Liver (tissue), 9 donors: ENCODE results near the gene ATP13A1. TPM values are rescaled to one million over a fixed set of nuclear protein-coding genes. Genes with fewer than 3 reads are reported as not detected.
"Not testable (repeated sequence)": the region's sequence is repeated elsewhere in the genome, so short reads cannot be mapped to it uniquely, and the experiment has no call there.

Experiments
- DNase-seq: peaks from one replicate; pipeline ENCODE4 v3.0.0-alpha.2; 2017; ENCODE audit warnings: low spot score
- H3K27ac ChIP-seq, 2 donors: one replicate each; pipeline ENCODE4 v1.7.0; 2013; ENCODE audit warnings: inconsistent platforms in 2 of 2, low read length in 2 of 2, control low read depth in 1 of 2, low read depth in 1 of 2, mild to moderate bottlenecking in 1 of 2
- H3K27me3 ChIP-seq, 4 donors: one replicate each; pipeline versions ENCODE4 v1.6.1 to v1.7.0; 2013; ENCODE audit warnings: low read length in 3 of 4, inconsistent platforms in 1 of 4, mild to moderate bottlenecking in 1 of 4, moderate library complexity in 1 of 4; ENCODE audit not compliant: control insufficient read depth in 4 of 4, insufficient read depth in 4 of 4
- H3K36me3 ChIP-seq, 4 donors: one replicate each; pipeline versions ENCODE4 v1.6.1 to v1.7.0; 2013; ENCODE audit warnings: low read length in 3 of 4, mild to moderate bottlenecking in 3 of 4, low read depth in 1 of 4, moderate library complexity in 1 of 4; ENCODE audit not compliant: control insufficient read depth in 4 of 4, insufficient read depth in 3 of 4
- H3K4me1 ChIP-seq, 4 donors: one replicate each; pipeline versions ENCODE4 v1.6.1 to v1.7.0; 2013; ENCODE audit warnings: low read length in 3 of 4, mild to moderate bottlenecking in 3 of 4, moderate library complexity in 1 of 4; ENCODE audit not compliant: control insufficient read depth in 4 of 4, insufficient read depth in 4 of 4
- H3K4me3 ChIP-seq, 3 donors: one replicate each; pipeline versions ENCODE4 v1.6.1 to v1.7.0; 2013; ENCODE audit warnings: low read length in 3 of 3, control low read depth in 1 of 3, low read depth in 1 of 3, mild to moderate bottlenecking in 1 of 3
- H3K9ac ChIP-seq, 2 donors: one replicate each; pipeline ENCODE4 v1.7.0; 2013; ENCODE audit warnings: low read length in 2 of 2, mild to moderate bottlenecking in 2 of 2, moderate library complexity in 2 of 2, control low read depth in 1 of 2, low read depth in 1 of 2
- H3K9me3 ChIP-seq, 4 donors: one replicate each; pipeline versions ENCODE4 v1.6.1 to v1.7.0; 2013; ENCODE audit warnings: low read length in 3 of 4; ENCODE audit not compliant: control insufficient read depth in 4 of 4
- ATF3 ChIP-seq: IDR thresholded peaks from 2 replicates; pipeline ENCODE4 v1.6.1; 2016; ENCODE audit warnings: antibody characterized with exemption
- CTCF ChIP-seq: fragments of 150-350 bp; IDR thresholded peaks from 2 replicates; pipeline ENCODE4 v1.5.1; 2017; ENCODE audit warnings: improper control_type of control experiment, low read depth, low read length; ENCODE audit not compliant: missing input control
- EGR1 ChIP-seq, 2 donors: IDR thresholded peaks; 2 replicates each; pipeline ENCODE4 v1.6.1; 2016 to 2018; ENCODE audit warnings: antibody characterized with exemption in 2 of 2, low read depth in 2 of 2
- FOXA2 ChIP-seq: IDR thresholded peaks from 2 replicates; pipeline ENCODE4 v1.6.1; 2016; ENCODE audit warnings: antibody characterized with exemption
- GABPA ChIP-seq, 2 donors: IDR thresholded peaks in 1 of 2; conservative IDR thresholded peaks in 1 of 2; 2 replicates each; pipeline ENCODE4 v1.6.1; 2016; ENCODE audit warnings: antibody characterized with exemption in 2 of 2, mild to moderate bottlenecking in 1 of 2, moderate library complexity in 1 of 2
- HNF4A ChIP-seq, 2 donors: conservative IDR thresholded peaks; 2 replicates each; pipeline ENCODE4 v1.6.1; 2016; ENCODE audit warnings: antibody characterized with exemption in 2 of 2, mild to moderate bottlenecking in 2 of 2
- HNF4G ChIP-seq: IDR thresholded peaks from 2 replicates; pipeline ENCODE4 v1.6.1; 2016; ENCODE audit warnings: antibody characterized with exemption
- JUND ChIP-seq, 2 donors: IDR thresholded peaks; 2 replicates each; pipeline ENCODE4 v1.6.1; 2016; ENCODE audit warnings: antibody characterized with exemption in 2 of 2
- MAX ChIP-seq: IDR thresholded peaks from 2 replicates; pipeline ENCODE4 v1.6.1; 2016; ENCODE audit warnings: antibody characterized with exemption
- NR2F2 ChIP-seq: IDR thresholded peaks from 2 replicates; pipeline ENCODE4 v1.6.1; 2016; ENCODE audit warnings: antibody characterized with exemption
- RAD21 ChIP-seq, 2 donors: IDR thresholded peaks; 2 replicates each; pipeline ENCODE4 v1.6.1; 2016; ENCODE audit warnings: antibody characterized with exemption in 2 of 2, mild to moderate bottlenecking in 2 of 2
- REST ChIP-seq: IDR thresholded peaks from 2 replicates; pipeline ENCODE4 v1.6.1; 2016; ENCODE audit warnings: antibody characterized with exemption, mild to moderate bottlenecking
- RXRA ChIP-seq, 2 donors: IDR thresholded peaks; 2 replicates each; pipeline ENCODE4 v1.6.1; 2017 to 2018; ENCODE audit warnings: antibody characterized with exemption in 2 of 2, mild to moderate bottlenecking in 1 of 2
- TAF1 ChIP-seq: conservative IDR thresholded peaks from 2 replicates; pipeline ENCODE4 v1.6.1; 2016; ENCODE audit warnings: antibody characterized with exemption, mild to moderate bottlenecking
- YY1 ChIP-seq: IDR thresholded peaks from 2 replicates; pipeline ENCODE4 v1.6.1; 2016; ENCODE audit warnings: antibody characterized with exemption, mild to moderate bottlenecking
- WGBS: extraction: QIAGEN DNeasy Blood & Tissue Kit; methylation state at CpG from one replicate; pipeline ENCODE4 v1.1.7; 2013; 5-methylcytosine and 5-hydroxymethylcytosine counted together
- polyA plus RNA-seq, 2 donors: library from polyadenylated mRNA; stranded (reverse) in 1 of 2; unstranded in 1 of 2; fragments of 200-250 nt in 1 of 2; fragments of >200 nt in 1 of 2; fragmentation: Nextera tagmentation in 1 of 2; extraction: Ambion mirVana in 1 of 2; gene quantifications; one replicate each; pipeline versions ENCODE4 v1.2.1 to v1.2.3, GENCODE V29; 2013 to 2015
- total RNA-seq, 2 donors: library from RNA; depleted of rRNA; stranded (reverse); fragments of >200 nt; gene quantifications; one replicate each; pipeline ENCODE4 v1.2.3, GENCODE V29; 2014
- donor health status: healthy.
- donor health status: healthy.
- donor health status: healthy.
- donor health status: healthy.
- donor health status: healthy.

ATP13A1 gene
- total and polyA plus RNA-seq, 4 donors: 15.1 to 36.5 (median 20.5) TPM

GRCh38 chr19:19615086-19615485 is 48.4 kb downstream of the ATP13A1 start (continued):
- TF ChIP-seq CTCF: no peak
- no peak for TF ChIP-seq HNF4A (conservative IDR thresholded peaks at IDR 0.05)
- TF ChIP-seq MAX: no peak
- TF ChIP-seq HNF4G: no peak
- TF ChIP-seq TAF1: no peak
- TF ChIP-seq EGR1 (IDR thresholded peaks at IDR 0.05; ENCODE audit: low read depth in 2 of 2): no peak
- TF ChIP-seq JUND (IDR thresholded peaks at IDR 0.05): no peak

- no peak overlapping the region for H3K27ac ChIP-seq
- 79% methylated on average over 4 of the region's 4 CpGs for WGBS
- no peaks in the 10 kb centered on the region for H3K36me3 ChIP-seq
- H3K27me3 ChIP-seq: no peaks in the 10 kb centered on the region
- no peaks in the 10 kb centered on the region for H3K4me1 ChIP-seq
- TF ChIP-seq YY1 (no peak), JUND (IDR thresholded peaks at IDR 0.05) (no peak), MAX (no peak)
- no peak overlapping the region for H3K4me3 ChIP-seq
- H3K9ac ChIP-seq: no peak overlapping the region
- H3K9me3 ChIP-seq: peaks cover 0 to 4% (median 0%) of the 10 kb centered on the region in 4 donors
- DNase-seq: no peak
These were observed 50.0 kb downstream of the ATP13A1 start for GRCh38 chr19:19613506-19613905.

- Histone ChIP-seq H3K9me3 (no peaks in the 10 kb centered on the region), H3K9ac (no peak overlapping the region), H3K27me3 (no peaks in the 10 kb centered on the region), H3K4me3 (no peak overlapping the region), H3K27ac (no peak overlapping the region), H3K36me3 (no peaks in the 10 kb centered on the region), H3K4me1 (no peaks in the 10 kb centered on the region)
- no peak for DNase-seq
- TF ChIP-seq REST: no peak
- no peak for TF ChIP-seq RAD21 (IDR thresholded peaks at IDR 0.05)
- TF ChIP-seq TAF1: no peak
- TF ChIP-seq YY1: no peak
- no peak for TF ChIP-seq NR2F2
- TF ChIP-seq ATF3: no peak
- no peak for TF ChIP-seq FOXA2
- TF ChIP-seq CTCF: no peak
- TF ChIP-seq GABPA (IDR thresholded peaks at IDR 0.05 in 1 of 2, conservative IDR thresholded peaks at IDR 0.05 in 1 of 2): no peak
- TF ChIP-seq HNF4A (conservative IDR thresholded peaks at IDR 0.05): no peak
- no peak for TF ChIP-seq RXRA (IDR thresholded peaks at IDR 0.05)
- 88% methylated on average over 10 of the region's 10 CpGs for WGBS
These were observed 52.9 kb downstream of the ATP13A1 start for GRCh38 chr19:19610376-19611202.

GRCh38 chr19:19606686-19607085 is 56.8 kb downstream of the ATP13A1 start:
- H3K9me3 ChIP-seq, H3K36me3 ChIP-seq, H3K9ac ChIP-seq, H3K27ac ChIP-seq, DNase-seq, H3K27me3 ChIP-seq, H3K4me1 ChIP-seq, H3K4me3 ChIP-seq: not testable (repeated sequence)
- WGBS: 88% methylated on average over 8 of the region's 8 CpGs
